SU-DHL-6 (cell line): ENCODE measurements around the gene C6orf47.

ENCODE experiments used
- EZH2phosphoT487 ChIP-seq: fragments of 200-600 bp; sonication (generic), shearing (Covaris generic); conservative IDR thresholded peaks from 2 replicates; pipeline ENCODE4 v1.6.1; 2018; ENCODE audit warnings: mild to moderate bottlenecking, antibody characterized with exemption, low read length, moderate library complexity, mixed read lengths
- TF ChIP-seq, protein P1 (sequence below): fragments of 200-600 bp; sonication (generic); IDR thresholded peaks from one replicate; pipeline ENCODE4 v1.5.1; 2017; ENCODE audit warnings: antibody characterized with exemption, mild to moderate bottlenecking, low read length, moderate library complexity; ENCODE audit not compliant: insufficient read depth, poor library complexity, severe bottlenecking

DNA sequence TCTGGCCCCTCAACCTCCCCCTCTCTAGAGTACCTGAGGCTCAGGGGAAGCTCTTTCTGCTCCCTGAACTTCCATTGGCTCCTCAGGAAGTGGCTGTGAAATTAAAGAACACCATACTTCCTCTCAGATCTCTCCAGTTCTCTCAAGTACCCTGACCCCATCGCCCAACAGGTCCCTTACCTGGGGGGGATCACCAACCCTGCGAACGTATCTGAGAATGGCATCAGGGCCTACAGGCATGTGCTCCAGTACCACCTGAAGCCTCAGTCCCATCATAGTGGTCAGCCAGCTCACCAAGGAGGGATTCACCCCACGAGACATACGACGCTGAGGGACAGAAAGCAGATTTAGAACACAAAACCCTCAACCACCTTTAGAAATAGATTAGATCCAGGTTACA lies 20.0 kb downstream of the C6orf47 start:
- TF ChIP-seq, protein P1, sequence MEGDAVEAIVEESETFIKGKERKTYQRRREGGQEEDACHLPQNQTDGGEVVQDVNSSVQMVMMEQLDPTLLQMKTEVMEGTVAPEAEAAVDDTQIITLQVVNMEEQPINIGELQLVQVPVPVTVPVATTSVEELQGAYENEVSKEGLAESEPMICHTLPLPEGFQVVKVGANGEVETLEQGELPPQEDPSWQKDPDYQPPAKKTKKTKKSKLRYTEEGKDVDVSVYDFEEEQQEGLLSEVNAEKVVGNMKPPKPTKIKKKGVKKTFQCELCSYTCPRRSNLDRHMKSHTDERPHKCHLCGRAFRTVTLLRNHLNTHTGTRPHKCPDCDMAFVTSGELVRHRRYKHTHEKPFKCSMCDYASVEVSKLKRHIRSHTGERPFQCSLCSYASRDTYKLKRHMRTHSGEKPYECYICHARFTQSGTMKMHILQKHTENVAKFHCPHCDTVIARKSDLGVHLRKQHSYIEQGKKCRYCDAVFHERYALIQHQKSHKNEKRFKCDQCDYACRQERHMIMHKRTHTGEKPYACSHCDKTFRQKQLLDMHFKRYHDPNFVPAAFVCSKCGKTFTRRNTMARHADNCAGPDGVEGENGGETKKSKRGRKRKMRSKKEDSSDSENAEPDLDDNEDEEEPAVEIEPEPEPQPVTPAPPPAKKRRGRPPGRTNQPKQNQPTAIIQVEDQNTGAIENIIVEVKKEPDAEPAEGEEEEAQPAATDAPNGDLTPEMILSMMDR = no peak
- TF ChIP-seq EZH2phosphoT487 = no peak
